ENCODE results near the gene CNN2. TPM values are rescaled to one million over a fixed set of nuclear protein-coding genes. Genes with fewer than 3 reads are reported as not detected.

Gene CNN2
- total and polyA plus RNA-seq, 2 of the 4 experiments (the other 2 are of a cell fraction), result 272 to 395 TPM

- H3K9me3 ChIP-seq (ENCODE audit: control insufficient read depth, insufficient read depth, low read length), result peaks cover 2% of the 10 kb centered on the region; the same call in 1 of the 2 replicates
- no peak overlapping the region for H4K91ac ChIP-seq (ENCODE audit: insufficient read depth, low read depth, low read length)
- in situ Hi-C loops (cut with MboI; ENCODE audit: low sequenced_read_pairs) (no loop called here), dilution Hi-C loops (cut with HindIII; ENCODE audit: low sequenced_read_pairs, unreplicated experiment) (no loop called here), intact Hi-C loops (cut with micrococcal nuclease) (no loop called here)
- 91% methylated on average over 20 of the region's 33 CpGs; no CpG with 5 or more reads in 1 of the 2 experiments for WGBS, 2 experiments (ENCODE audit: extremely low coverage in 2 of 2, insufficient read length in 1 of 2)
- peaks cover 2% of the 10 kb centered on the region; the same call in 1 of the 2 replicates for H3K4me1 ChIP-seq (ENCODE audit: control insufficient read depth, insufficient read depth, low read length)
- H3K36me3 ChIP-seq (ENCODE audit: control insufficient read depth, insufficient read depth, low read length), result no peaks in the 10 kb centered on the region
- BruUV-seq (replicated peaks), result no TSS peak
- no peaks in the 10 kb centered on the region for H3K27me3 ChIP-seq (ENCODE audit: control insufficient read depth, insufficient read depth, low read length)
- no peak overlapping the region for H3K4me3 ChIP-seq (ENCODE audit: insufficient read depth, low read depth, low read length)
- H2BK5ac ChIP-seq (ENCODE audit: low read depth, low read length, poor library complexity, severe bottlenecking), result no peak overlapping the region
- H2BK15ac ChIP-seq (ENCODE audit: low read depth, low read length), result no peak overlapping the region
- H4K20me1 ChIP-seq (ENCODE audit: insufficient read depth, low read length), result no peaks in the 10 kb centered on the region; the same call in 1 of the 2 replicates
- no peak overlapping the region for H2BK120ac ChIP-seq (ENCODE audit: low read depth, low read length)
- H3K4me2 ChIP-seq (ENCODE audit: low read depth, low read length), result no peak overlapping the region
- no peak for ATAC-seq (ENCODE audit: low read depth)
- no peaks in the 10 kb centered on the region for H3K9me1 ChIP-seq (ENCODE audit: insufficient read depth, low read length)
- ChIA-PET POLR2A (ENCODE audit: unreplicated experiment) (no interaction called here), CTCF (no interaction called here)
- H3K18ac ChIP-seq (ENCODE audit: low read depth, low read length), result no peak overlapping the region
- no peak for DNase-seq
- H2AFZ ChIP-seq (replicated peaks; ENCODE audit: low read length, poor library complexity), result no peak overlapping the region
- no peak overlapping the region for H2AK5ac ChIP-seq (ENCODE audit: low read depth, low read length)
- TF ChIP-seq BHLHE40 (IDR thresholded peaks at IDR 0.05; ENCODE audit: low read depth, low read length), result no peak
- no peak overlapping the region for H3K14ac ChIP-seq (replicated peaks; ENCODE audit: low read depth, low read length)
- no peaks in the 10 kb centered on the region for H3K79me1 ChIP-seq (ENCODE audit: low read depth in 1 of 2, low read length in 2 of 2)
- H3K4ac ChIP-seq (ENCODE audit: low read depth, low read length), result no peak overlapping the region
- H3K23ac ChIP-seq (ENCODE audit: low read depth, low read length), result no peak overlapping the region
- H4K5ac ChIP-seq (ENCODE audit: low read depth, low read length), result no peak overlapping the region
- H3K9ac ChIP-seq (ENCODE audit: low read depth, low read length), result no peak overlapping the region
- no peak overlapping the region for H2BK20ac ChIP-seq (ENCODE audit: low read depth, low read length)
- H3K56ac ChIP-seq (ENCODE audit: extremely low read depth, insufficient read depth, low read length), result no peak overlapping the region
- H4K8ac ChIP-seq (ENCODE audit: low read depth in 2 of 2, low read length in 2 of 2), result no peak overlapping the region
- H2AK9ac ChIP-seq (replicated peaks; ENCODE audit: low read depth, low read length, poor library complexity), result no peak overlapping the region
- no peak overlapping the region for H3K27ac ChIP-seq (ENCODE audit: insufficient read depth, low read length)
Measured at GRCh38 chr19:1046117-1046626, 19.8 kb downstream of the CNN2 start.
